H54 (cell line): ENCODE data around the gene PDLIM7.

Experiments used
- DNase-seq: peaks from one replicate; pipeline ENCODE4 v3.0.0; 2011; ENCODE audit warnings: low spot score, mixed read lengths; ENCODE audit not compliant: insufficient read length
- FAIRE-seq: peaks from 3 replicates; lab custom pipeline; 2011; peaks lifted over from hg19 to GRCh38; lab: Jason Lieb, UNC
- POLR2A ChIP-seq: IDR thresholded peaks from 2 replicates; pipeline ENCODE4 v1.6.1; 2011; ENCODE audit warnings: low read depth, mild to moderate bottlenecking, low read length

The PDLIM7 gene

DNA sequence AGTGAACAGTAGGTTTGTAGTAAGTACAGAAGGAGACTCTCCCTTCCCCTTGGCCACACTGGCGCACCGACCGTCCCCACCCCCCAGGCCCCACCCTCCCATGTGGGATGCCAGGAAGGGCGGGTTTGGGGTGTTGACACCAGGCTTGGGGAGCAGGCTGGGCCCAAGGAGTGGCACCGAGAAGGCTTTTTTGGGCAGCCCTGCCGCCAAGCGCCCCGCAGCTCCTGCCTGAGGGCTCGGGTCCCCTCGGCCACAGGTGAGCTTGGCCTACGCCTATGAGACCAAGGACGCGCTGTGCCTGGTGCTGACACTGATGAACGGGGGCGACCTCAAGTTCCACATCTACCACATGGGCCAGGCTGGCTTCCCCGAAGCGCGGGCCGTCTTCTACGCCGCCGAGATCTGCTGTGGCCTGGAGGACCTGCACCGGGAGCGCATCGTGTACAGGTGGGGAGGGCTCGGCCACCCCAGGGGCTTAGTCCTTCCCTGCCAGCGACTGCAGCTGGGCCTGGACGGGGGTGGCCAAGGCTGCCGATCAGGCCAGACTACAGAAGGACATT is 63.7 kb downstream of the PDLIM7 start:
- FAIRE-seq (no peak), DNase-seq (no peak)
- no peak for TF ChIP-seq POLR2A
